GM12872 (cell line): ENCODE data around the gene MTMR6.

Experiments
- CTCF ChIP-seq: IDR thresholded peaks from 3 replicates; pipeline ENCODE4 v1.5.1; 2011; ENCODE audit warnings: low read depth, mild to moderate bottlenecking, low read length, moderate library complexity; ENCODE audit not compliant: insufficient read depth

Gene MTMR6

GRCh38 chr13:25286969-25287961 is at the start of gene MTMR6:
TSS of gene MTMR6 (minus strand) at chr13:25287488. CDS start at chr13:25287247, 241 bp downstream.
- peak; percentile 98 for TF ChIP-seq CTCF

DNA sequence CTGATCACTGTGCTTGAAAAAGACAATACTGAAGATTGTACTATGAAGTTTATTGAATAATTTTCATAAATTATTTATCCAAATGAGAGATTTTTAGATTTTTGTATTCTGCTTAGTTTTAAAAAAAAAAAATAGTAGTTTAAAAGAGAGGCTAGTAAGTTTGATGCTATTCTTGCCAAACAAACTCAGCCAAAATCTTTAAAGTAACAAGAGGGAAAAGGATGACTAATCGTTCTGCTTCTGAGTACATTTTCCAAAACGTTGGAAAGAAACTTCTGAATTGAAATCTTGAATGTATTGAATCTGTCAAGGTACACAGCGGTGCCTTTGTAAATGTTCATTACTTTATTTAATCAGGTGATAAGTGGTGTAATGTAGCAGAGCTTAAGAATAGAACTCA is 48.6 kb upstream of the MTMR6 start:
- no peak for TF ChIP-seq CTCF

GRCh38 chr13:25330541-25330940 is 43.3 kb upstream of the MTMR6 start:
- no peak for TF ChIP-seq CTCF

- no peak for TF ChIP-seq CTCF
These were observed 42.4 kb upstream of the MTMR6 start for GRCh38 chr13:25329706-25330105.

DNA sequence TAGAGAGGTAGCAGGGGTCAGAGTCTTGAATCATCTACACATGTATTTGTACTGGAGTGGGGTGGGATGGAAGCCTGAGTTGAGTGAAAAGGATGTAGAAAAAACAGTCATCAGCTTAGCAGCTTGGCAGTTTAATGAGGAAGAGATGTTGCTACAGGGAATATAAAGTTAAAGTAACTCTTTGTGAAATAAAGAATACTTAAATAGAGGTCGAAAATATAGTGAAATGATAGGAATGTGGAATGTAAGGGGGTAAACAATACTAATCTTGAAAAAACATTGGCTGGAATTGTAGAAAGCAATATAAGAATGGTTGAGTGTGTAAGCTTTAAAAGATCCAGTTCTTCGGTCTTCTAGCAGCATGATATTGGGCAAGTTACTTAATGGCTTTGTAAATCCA is 36.8 kb upstream of the MTMR6 start:
- TF ChIP-seq CTCF, result no peak

- TF ChIP-seq CTCF, result no peak
These were observed 32.5 kb upstream of the MTMR6 start for GRCh38 chr13:25319771-25320170.

- TF ChIP-seq CTCF, result no peak
These were observed 23.6 kb upstream of the MTMR6 start for GRCh38 chr13:25310891-25311290.
